ENCODE results near the gene ENOX2.
"Not testable (repeated sequence)": the region's sequence is repeated elsewhere in the genome, so short reads cannot be mapped to it uniquely, and the experiment has no call there.

Gene ENOX2

DNA sequence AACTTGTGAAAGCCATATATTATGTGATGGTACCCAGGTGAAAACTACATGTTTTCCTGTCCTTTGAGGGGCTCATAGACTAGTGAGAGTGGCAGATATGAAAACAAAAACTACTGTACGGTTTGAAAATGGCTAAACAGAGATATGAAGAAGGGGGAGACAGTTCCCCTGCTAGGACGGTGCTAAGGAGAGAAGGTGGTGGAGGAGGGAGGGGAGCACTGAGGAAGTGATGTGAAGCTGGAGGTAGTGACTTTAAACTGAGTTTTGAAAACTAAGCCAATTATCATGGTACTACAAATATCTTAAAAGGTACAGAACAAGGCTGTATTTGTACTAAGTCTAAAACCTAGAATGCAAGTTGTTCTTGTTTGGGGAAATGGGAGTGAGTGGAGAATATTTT is 188.3 kb downstream of the ENOX2 start:
- Histone ChIP-seq H3K27ac (ENCODE audit: low read depth, low read length) (no peak overlapping the region), H3K36me3 (ENCODE audit: control insufficient read depth in 1 of 2, insufficient read depth in 2 of 2, low read length in 2 of 2) (no peaks in the 10 kb centered on the region), H3K4me3 (ENCODE audit: low read depth, low read length) (no peak overlapping the region), H3K4ac (ENCODE audit: low read depth, low read length) (no peak overlapping the region), H2BK120ac (ENCODE audit: insufficient read depth, low read length, poor library complexity) (no peak overlapping the region), H3K79me2 (ENCODE audit: control insufficient read depth, insufficient read depth, low read length, poor library complexity) (no peaks in the 10 kb centered on the region), H3K23ac (ENCODE audit: low read length) (no peak overlapping the region), H4K91ac (ENCODE audit: low read depth, low read length) (no peak overlapping the region), H2BK12ac (ENCODE audit: low read length) (no peak overlapping the region), H3K9ac (ENCODE audit: low read length) (no peak overlapping the region), H3K4me1 (ENCODE audit: control insufficient read depth in 1 of 2, insufficient read depth in 2 of 2, low read length in 2 of 2) (no peaks in the 10 kb centered on the region), H2AK5ac (ENCODE audit: low read length) (no peak overlapping the region), H4K8ac (ENCODE audit: low read depth, low read length) (no peak overlapping the region), H2BK5ac (ENCODE audit: low read depth, low read length, poor library complexity) (no peak overlapping the region), H3K18ac (ENCODE audit: low read length) (no peak overlapping the region), H3K79me1 (ENCODE audit: low read length) (no peaks in the 10 kb centered on the region), H2AFZ (ENCODE audit: insufficient read depth, low read length, poor library complexity) (no peak overlapping the region), H3K14ac (ENCODE audit: low read length) (no peak overlapping the region), H3K27me3 (ENCODE audit: insufficient read depth, low read length) (no peaks in the 10 kb centered on the region), H3K9me3 (ENCODE audit: insufficient read depth, low read depth, low read length) (no peaks in the 10 kb centered on the region), H4K12ac (ENCODE audit: low read depth, low read length) (no peak overlapping the region), H3K4me2 (ENCODE audit: low read length) (no peak overlapping the region)
- no peak for DNase-seq
- WGBS (ENCODE audit: extremely low coverage, insufficient coverage, insufficient read length): no CpG with 5 or more reads among the region's 2 CpGs

- Histone ChIP-seq H3K79me2 (ENCODE audit: control insufficient read depth, insufficient read depth, low read length, poor library complexity) (no peaks in the 10 kb centered on the region), H3K9me3 (ENCODE audit: insufficient read depth, low read depth, low read length) (no peaks in the 10 kb centered on the region), H2BK120ac (ENCODE audit: insufficient read depth, low read length, poor library complexity) (no peak overlapping the region), H2BK5ac (ENCODE audit: low read depth, low read length, poor library complexity) (no peak overlapping the region), H3K79me1 (ENCODE audit: low read length) (no peaks in the 10 kb centered on the region), H3K36me3 (ENCODE audit: control insufficient read depth in 1 of 2, insufficient read depth in 2 of 2, low read length in 2 of 2) (no peaks in the 10 kb centered on the region), H3K4ac (ENCODE audit: low read depth, low read length) (no peak overlapping the region), H3K4me1 (ENCODE audit: control insufficient read depth in 1 of 2, insufficient read depth in 2 of 2, low read length in 2 of 2) (no peaks in the 10 kb centered on the region), H3K27me3 (ENCODE audit: insufficient read depth, low read length) (no peaks in the 10 kb centered on the region), H3K9ac (ENCODE audit: low read length) (no peak overlapping the region), H2AK5ac (ENCODE audit: low read length) (no peak overlapping the region), H4K8ac (ENCODE audit: low read depth, low read length) (no peak overlapping the region), H4K91ac (ENCODE audit: low read depth, low read length) (no peak overlapping the region), H3K4me2 (ENCODE audit: low read length) (no peak overlapping the region), H3K4me3 (ENCODE audit: low read depth, low read length) (no peak overlapping the region), H2BK12ac (ENCODE audit: low read length) (no peak overlapping the region), H4K12ac (ENCODE audit: low read depth, low read length) (no peak overlapping the region), H3K14ac (ENCODE audit: low read length) (no peak overlapping the region), H3K23ac (ENCODE audit: low read length) (no peak overlapping the region), H3K18ac (ENCODE audit: low read length) (no peak overlapping the region), H3K27ac (ENCODE audit: low read depth, low read length) (no peak overlapping the region), H2AFZ (ENCODE audit: insufficient read depth, low read length, poor library complexity) (no peak overlapping the region)
- DNase-seq: no peak
- WGBS (ENCODE audit: extremely low coverage, insufficient coverage, insufficient read length): no CpG with 5 or more reads among the region's 3 CpGs
Observed at GRCh38 chrX:130714135-130714534, 188.9 kb downstream of the ENOX2 start.

DNA sequence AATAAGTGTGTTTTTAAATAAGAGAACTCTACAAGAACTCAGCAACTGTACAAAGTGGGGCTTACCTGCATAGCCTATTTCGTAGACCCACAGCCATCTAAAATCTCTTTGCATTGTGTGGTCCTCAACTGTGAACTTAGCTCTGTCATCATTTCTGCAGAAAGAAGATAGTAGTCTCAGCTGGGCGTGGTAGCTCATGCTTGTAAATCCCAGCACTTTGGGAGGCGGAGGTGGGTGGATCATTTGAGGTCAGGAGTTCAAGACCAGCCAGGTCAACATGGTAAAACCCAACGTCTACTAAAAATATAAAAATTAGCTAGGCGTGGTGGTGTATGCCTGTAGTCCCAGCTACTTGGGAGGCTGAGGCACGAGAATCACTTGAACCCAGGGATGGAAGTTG is 193.8 kb downstream of the ENOX2 start:
- not testable (repeated sequence) for H3K36me3 ChIP-seq (ENCODE audit: control insufficient read depth in 1 of 2, insufficient read depth in 2 of 2, low read length in 2 of 2); H3K79me2 ChIP-seq (ENCODE audit: control insufficient read depth, insufficient read depth, low read length, poor library complexity); H3K18ac ChIP-seq (ENCODE audit: low read length); H2BK120ac ChIP-seq (ENCODE audit: insufficient read depth, low read length, poor library complexity); H3K27ac ChIP-seq (ENCODE audit: low read depth, low read length); H3K14ac ChIP-seq (ENCODE audit: low read length); H3K4ac ChIP-seq (ENCODE audit: low read depth, low read length); H3K23ac ChIP-seq (ENCODE audit: low read length); H4K91ac ChIP-seq (ENCODE audit: low read depth, low read length); H3K4me2 ChIP-seq (ENCODE audit: low read length); H2AFZ ChIP-seq (ENCODE audit: insufficient read depth, low read length, poor library complexity); H3K4me3 ChIP-seq (ENCODE audit: low read depth, low read length); H2AK5ac ChIP-seq (ENCODE audit: low read length); H2BK12ac ChIP-seq (ENCODE audit: low read length); H2BK5ac ChIP-seq (ENCODE audit: low read depth, low read length, poor library complexity); DNase-seq; H3K79me1 ChIP-seq (ENCODE audit: low read length); H4K12ac ChIP-seq (ENCODE audit: low read depth, low read length); H3K27me3 ChIP-seq (ENCODE audit: insufficient read depth, low read length); H3K4me1 ChIP-seq (ENCODE audit: control insufficient read depth in 1 of 2, insufficient read depth in 2 of 2, low read length in 2 of 2); H3K9ac ChIP-seq (ENCODE audit: low read length); H3K9me3 ChIP-seq (ENCODE audit: insufficient read depth, low read depth, low read length); H4K8ac ChIP-seq (ENCODE audit: low read depth, low read length)
- no CpG with 5 or more reads among the region's 6 CpGs for WGBS (ENCODE audit: extremely low coverage, insufficient coverage, insufficient read length)

DNA sequence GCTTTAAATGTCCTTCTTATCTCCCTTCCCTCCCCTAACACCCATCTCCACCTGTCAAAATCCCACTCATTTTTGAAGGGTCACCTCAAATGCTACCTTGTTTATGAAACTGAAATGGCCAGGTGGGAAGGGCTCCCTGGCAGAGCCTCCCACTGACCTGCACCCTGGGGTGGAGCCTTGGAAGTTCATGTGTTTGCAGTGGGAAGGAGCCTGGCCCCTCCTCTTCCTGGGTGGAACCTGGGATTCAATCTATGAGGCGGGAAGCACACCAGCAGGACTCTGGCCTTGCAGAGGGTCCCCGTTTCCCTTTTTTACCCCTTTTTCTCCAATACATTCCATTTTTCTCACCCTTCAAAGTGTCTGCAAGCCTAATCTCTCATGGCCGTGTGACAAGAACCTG is 197.4 kb downstream of the ENOX2 start:
- WGBS (ENCODE audit: extremely low coverage, insufficient coverage, insufficient read length): no CpG with 5 or more reads among the region's 3 CpGs
- no peak for DNase-seq
- Histone ChIP-seq H4K12ac (ENCODE audit: low read depth, low read length) (no peak overlapping the region), H3K4me1 (ENCODE audit: control insufficient read depth in 1 of 2, insufficient read depth in 2 of 2, low read length in 2 of 2) (no peaks in the 10 kb centered on the region), H3K4me2 (ENCODE audit: low read length) (no peak overlapping the region), H3K27ac (ENCODE audit: low read depth, low read length) (no peak overlapping the region), H3K27me3 (ENCODE audit: insufficient read depth, low read length) (no peaks in the 10 kb centered on the region), H3K36me3 (ENCODE audit: control insufficient read depth in 1 of 2, insufficient read depth in 2 of 2, low read length in 2 of 2) (no peaks in the 10 kb centered on the region), H3K18ac (ENCODE audit: low read length) (no peak overlapping the region), H3K4ac (ENCODE audit: low read depth, low read length) (no peak overlapping the region), H4K91ac (ENCODE audit: low read depth, low read length) (no peak overlapping the region), H3K23ac (ENCODE audit: low read length) (no peak overlapping the region), H3K79me2 (ENCODE audit: control insufficient read depth, insufficient read depth, low read length, poor library complexity) (no peaks in the 10 kb centered on the region), H3K79me1 (ENCODE audit: low read length) (no peaks in the 10 kb centered on the region), H3K4me3 (ENCODE audit: low read depth, low read length) (no peak overlapping the region), H2BK5ac (ENCODE audit: low read depth, low read length, poor library complexity) (no peak overlapping the region), H3K14ac (ENCODE audit: low read length) (no peak overlapping the region), H2BK120ac (ENCODE audit: insufficient read depth, low read length, poor library complexity) (no peak overlapping the region), H3K9me3 (ENCODE audit: insufficient read depth, low read depth, low read length) (no peaks in the 10 kb centered on the region), H4K8ac (ENCODE audit: low read depth, low read length) (no peak overlapping the region), H3K9ac (ENCODE audit: low read length) (no peak overlapping the region), H2BK12ac (ENCODE audit: low read length) (no peak overlapping the region), H2AK5ac (ENCODE audit: low read length) (no peak overlapping the region), H2AFZ (ENCODE audit: insufficient read depth, low read length, poor library complexity) (no peak overlapping the region)

Measured in trophoblast cell (in vitro differentiated cells and primary cell).